H1 (cell line): ENCODE results near the gene DRP2. TPM values are rescaled to one million over a fixed set of nuclear protein-coding genes. Genes with fewer than 3 reads are reported as not detected.

Experiments used
- CTCF ChIA-PET: fragments of 300-600 bp; sonication (Branson Sonifier 250); formaldehyde crosslinking; loops from one replicate; lab custom pipeline; 2021; ENCODE audit not compliant: partially characterized antibody; lab: Charles Lee
- POLR2A ChIA-PET: fragments of 300-600 bp; sonication (Branson Sonifier 250); formaldehyde crosslinking; loops from one replicate; lab custom pipeline; 2021; ENCODE audit warnings: inconsistent platforms; ENCODE audit not compliant: partially characterized antibody; lab: Charles Lee
- DNase-seq, 2 experiments: peaks; one replicate each; pipeline versions ENCODE4 v3.0.0 to v3.0.0-alpha.2; 2010 to 2022; ENCODE audit warnings: low spot score in 2 of 2, low read depth in 1 of 2, mixed read lengths in 1 of 2
- FAIRE-seq: peaks from 2 replicates; lab custom pipeline; 2011; peaks lifted over from hg19 to GRCh38; lab: Jason Lieb, UNC
- H2AFZ ChIP-seq: 2 replicates; pipeline ENCODE4 v1.8.1; 2012; ENCODE audit warnings: low read length, inconsistent platforms
- H2AK5ac ChIP-seq: 2 replicates; pipeline ENCODE4 v1.6.1; 2013; ENCODE audit warnings: low read depth, low read length
- H2BK120ac ChIP-seq: replicated peaks from 2 replicates; pipeline ENCODE3; 2013; ENCODE audit warnings: low read depth, low read length, inconsistent platforms
- H2BK12ac ChIP-seq: 2 replicates; pipeline ENCODE4 v1.6.1; 2013; ENCODE audit warnings: low read depth, low read length
- H2BK15ac ChIP-seq: 2 replicates; pipeline ENCODE4 v1.6.1; 2013; ENCODE audit warnings: low read length
- H2BK20ac ChIP-seq: 2 replicates; pipeline ENCODE4 v1.6.1; 2013; ENCODE audit warnings: low read length
- H2BK5ac ChIP-seq: 2 replicates; pipeline ENCODE4 v1.6.1; 2013; ENCODE audit warnings: low read depth, low read length
- H3K14ac ChIP-seq: 2 replicates; pipeline ENCODE4 v1.6.1; 2013; ENCODE audit warnings: inconsistent platforms; ENCODE audit not compliant: insufficient read length
- H3K18ac ChIP-seq: 2 replicates; pipeline ENCODE4 v1.6.1; 2013; ENCODE audit warnings: low read length; ENCODE audit errors: extremely low read depth
- H3K23ac ChIP-seq: 2 replicates; pipeline ENCODE4 v1.6.1; 2013; ENCODE audit warnings: inconsistent platforms; ENCODE audit not compliant: insufficient read length
- H3K23me2 ChIP-seq: 2 replicates; pipeline ENCODE4 v1.6.1; 2013; ENCODE audit warnings: low read depth, low read length
- H3K27ac ChIP-seq: 2 replicates; pipeline ENCODE4 v1.6.1; 2011; ENCODE audit warnings: low read depth, low read length, inconsistent platforms
- H3K27me3 ChIP-seq, 4 experiments: replicated peaks in 1 of 4; 1 replicate in 1 of 4; 2 replicates in 3 of 4; pipeline versions ENCODE4 v1.6.1 to v1.8.1; 2011 to 2013; ENCODE audit warnings: low read length in 3 of 4, mild to moderate bottlenecking in 3 of 4, inconsistent platforms in 2 of 4, mixed read lengths in 2 of 4, moderate library complexity in 1 of 4; ENCODE audit not compliant: control insufficient read depth in 3 of 4, insufficient read depth in 3 of 4; ENCODE audit errors: extremely low read depth in 1 of 4
- H3K36me3 ChIP-seq, 4 experiments: 2 replicates each; pipeline versions ENCODE4 v1.6.1 to v1.8.1; 2011 to 2013; ENCODE audit warnings: mild to moderate bottlenecking in 4 of 4, low read length in 3 of 4, moderate library complexity in 2 of 4, control low read depth in 1 of 4, inconsistent platforms in 1 of 4; ENCODE audit not compliant: insufficient read depth in 4 of 4, control insufficient read depth in 2 of 4
- H3K4ac ChIP-seq: replicated peaks from 2 replicates; pipeline ENCODE3; 2013; ENCODE audit warnings: low read length, low read depth, mixed read lengths, inconsistent platforms; ENCODE audit not compliant: insufficient read length
- H3K4me1 ChIP-seq, 4 experiments: replicated peaks in 1 of 4; 1 replicate in 1 of 4; 2 replicates in 3 of 4; pipeline versions ENCODE4 v1.6.1 to v1.8.1; 2011 to 2013; ENCODE audit warnings: low read length in 3 of 4, inconsistent platforms in 2 of 4, mixed read lengths in 1 of 4; ENCODE audit not compliant: insufficient read depth in 4 of 4, control insufficient read depth in 3 of 4
- H3K4me2 ChIP-seq, 2 experiments: 2 replicates each; pipeline versions ENCODE4 v1.6.1 to v1.8.1; 2011 to 2013; ENCODE audit warnings: low read depth in 2 of 2, low read length in 2 of 2, control low read depth in 1 of 2, inconsistent platforms in 1 of 2, mild to moderate bottlenecking in 1 of 2; ENCODE audit not compliant: insufficient read depth in 1 of 2
- H3K4me3 ChIP-seq, 4 experiments: fragments of 200-600, 300-600 bp in 1 of 4; sonication (generic), shearing (Covaris generic), sonication (Bioruptor Twin) in 1 of 4; 2 replicates each; pipeline versions ENCODE4 v1.5.1 to v1.8.1; 2011 to 2016; ENCODE audit warnings: low read length in 4 of 4, low read depth in 3 of 4, control low read depth in 2 of 4, inconsistent platforms in 2 of 4, mild to moderate bottlenecking in 2 of 4, mixed read lengths in 1 of 4, moderate library complexity in 1 of 4; ENCODE audit not compliant: insufficient read depth in 2 of 4; ENCODE audit errors: extremely low read depth in 1 of 4
- H3K56ac ChIP-seq: replicated peaks from 2 replicates; pipeline ENCODE3; 2013; ENCODE audit warnings: low read depth, mild to moderate bottlenecking, mixed read lengths, low read length, inconsistent platforms; ENCODE audit not compliant: insufficient read length
- H3K79me1 ChIP-seq: 2 replicates; pipeline ENCODE4 v1.6.1; 2013; ENCODE audit warnings: low read depth, low read length, control low read depth
- H3K79me2 ChIP-seq, 2 experiments: 2 replicates each; pipeline versions ENCODE4 v1.6.1 to v1.8.1; 2012 to 2013; ENCODE audit warnings: low read length in 2 of 2, mild to moderate bottlenecking in 2 of 2, inconsistent platforms in 1 of 2; ENCODE audit not compliant: insufficient read depth in 2 of 2, control insufficient read depth in 1 of 2
- H3K9ac ChIP-seq, 4 experiments: replicated peaks in 1 of 4; 1 replicate in 1 of 4; 2 replicates in 3 of 4; pipeline versions ENCODE4 v1.6.1 to v1.8.1; 2011 to 2013; ENCODE audit warnings: low read depth in 3 of 4, low read length in 3 of 4, control low read depth in 2 of 4, mild to moderate bottlenecking in 2 of 4, moderate library complexity in 2 of 4, inconsistent platforms in 1 of 4; ENCODE audit errors: extremely low read depth in 1 of 4
- H3K9me3 ChIP-seq, 2 experiments: 2 replicates each; pipeline versions ENCODE4 v1.6.1 to v1.8.1; 2012 to 2013; ENCODE audit warnings: mild to moderate bottlenecking in 2 of 2, moderate library complexity in 2 of 2, control low read depth in 1 of 2, inconsistent platforms in 1 of 2, low read depth in 1 of 2, low read length in 1 of 2, mixed read lengths in 1 of 2; ENCODE audit not compliant: insufficient read depth in 2 of 2
- H4K20me1 ChIP-seq, 2 experiments: replicated peaks in 1 of 2; 2 replicates each; pipeline versions ENCODE3 to v1.8.1; 2011 to 2013; ENCODE audit warnings: inconsistent platforms in 2 of 2, low read length in 2 of 2, mild to moderate bottlenecking in 1 of 2; ENCODE audit not compliant: insufficient read depth in 2 of 2, control insufficient read depth in 1 of 2
- H4K5ac ChIP-seq: 2 replicates; pipeline ENCODE4 v1.6.1; 2013; ENCODE audit warnings: low read length, low read depth, mixed read lengths, inconsistent platforms; ENCODE audit not compliant: insufficient read length
- H4K8ac ChIP-seq: 2 replicates; pipeline ENCODE4 v1.8.0; 2013; ENCODE audit warnings: mild to moderate bottlenecking, moderate library complexity, low read length, inconsistent platforms; ENCODE audit not compliant: insufficient read depth; ENCODE audit errors: extremely low read depth
- H4K91ac ChIP-seq: replicated peaks from 2 replicates; pipeline ENCODE3; 2013; ENCODE audit warnings: low read length, mixed read lengths, inconsistent platforms; ENCODE audit not compliant: insufficient read length
- E2F6 ChIP-seq: IDR thresholded peaks from 2 replicates; pipeline ENCODE4 v1.6.1; 2012; ENCODE audit warnings: inconsistent platforms
- EGR1 ChIP-seq: IDR thresholded peaks from 2 replicates; pipeline ENCODE4 v1.6.1; 2011; ENCODE audit warnings: low read depth, low read length, borderline replicate concordance
- KDM4A ChIP-seq: IDR thresholded peaks from one replicate; pipeline ENCODE4 v1.7.1; 2012; ENCODE audit warnings: low read depth, mild to moderate bottlenecking, moderate library complexity, low read length, inconsistent platforms; ENCODE audit not compliant: severe bottlenecking
- SP2 ChIP-seq: IDR thresholded peaks from 2 replicates; pipeline ENCODE4 v1.6.1; 2012; ENCODE audit warnings: mild to moderate bottlenecking, low read length, inconsistent platforms
- WGBS, 2 experiments: shearing (Covaris generic) in 1 of 2; methylation state at CpG; one replicate each; pipeline versions ENCODE4 v1.1.6 to v1.1.7; 2013 to 2015; ENCODE audit warnings: low lambda C conversion rate in 2 of 2, mixed read lengths in 2 of 2, inconsistent platforms in 1 of 2, low coverage in 1 of 2, missing lambda C conversion rate in 1 of 2; ENCODE audit not compliant: insufficient replicate concordance in 2 of 2, insufficient coverage in 1 of 2, insufficient read length in 1 of 2; ENCODE audit errors: extremely low coverage in 1 of 2, missing lambda C conversion rate in 1 of 2; 5-methylcytosine and 5-hydroxymethylcytosine counted together
- polyA plus RNA-seq, 7 experiments: library from polyadenylated mRNA; depleted of rRNA in 3 of 7; stranded (reverse) in 5 of 7; unstranded in 2 of 7; fragments of >200 nt in 5 of 7; fragments of 200-250 nt in 2 of 7; gene quantifications; 1 replicate in 5 of 7; 2 replicates in 1 of 7; 4 replicates in 1 of 7; pipeline versions ENCODE4 v1.2.1 to v1.2.3, GENCODE V29; 2011 to 2013; ENCODE audit warnings: missing spikeins in 2 of 7, mixed read lengths in 2 of 7
- total RNA-seq: library from RNA; stranded (reverse); fragmentation: NEBNext Ultra II Directional; extraction: Animal tissue kit (Norgen Biotek cat#: 25700); gene quantifications from 2 replicates; pipeline ENCODE4 v1.2.1, GENCODE V29; 2021
- TF ChIP-seq, protein P1 (sequence below): IDR thresholded peaks from 2 replicates; pipeline ENCODE4 v1.6.1; 2012; ENCODE audit warnings: inconsistent platforms

DRP2 gene
- total and polyA plus RNA-seq, 2 of the 8 experiments (the other 6 are each of a cell fraction or from before 2014, with no cell fraction given), result 0.18 to 0.20 TPM

DNA sequence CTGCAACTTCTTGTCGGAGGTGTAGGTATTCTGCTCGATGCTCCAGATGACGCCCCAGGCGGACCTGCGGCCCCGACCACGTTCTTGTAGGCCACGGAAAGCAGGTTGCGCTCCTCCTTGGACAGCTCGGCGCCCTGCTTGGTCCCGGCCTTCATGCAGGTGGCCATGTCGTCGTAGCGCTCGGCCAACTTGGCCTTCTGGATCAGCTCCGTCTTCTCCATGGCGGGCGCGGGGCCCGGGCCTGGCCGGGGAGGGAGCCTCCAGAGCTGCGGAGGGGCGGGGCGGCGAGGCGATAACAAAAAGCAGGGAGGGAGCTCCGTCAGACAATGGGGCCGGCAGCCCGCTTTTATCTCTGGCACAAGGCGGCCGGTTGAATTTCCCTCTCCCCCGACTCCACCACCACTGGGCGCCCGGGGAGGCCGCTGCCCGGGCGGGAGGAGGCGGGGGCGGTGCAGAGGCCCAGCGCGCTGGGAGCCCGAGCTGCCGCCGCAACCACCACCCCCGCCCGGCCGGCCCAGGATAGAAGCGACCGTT lies 28.3 kb upstream of the DRP2 start:
- Histone ChIP-seq H3K9me3 (peaks cover 0 to 6% of the 10 kb centered on the region in 2 experiments; a peak in 1 of 4 replicates), H3K79me1 (no peaks in the 10 kb centered on the region), H3K27ac (no peak overlapping the region), H3K4me1 (no peaks in the 10 kb centered on the region), H3K9ac (peak overlapping the region in 1 of 4 experiments; percentile 35; a peak in 1 of 7 replicates), H3K4ac (no peak overlapping the region), H2BK120ac (no peak overlapping the region), H2BK12ac (no peak overlapping the region), H3K14ac (no peak overlapping the region), H3K56ac (no peak overlapping the region), H2BK20ac (no peak overlapping the region), H4K8ac (no peak overlapping the region), H4K20me1 (no peaks in the 10 kb centered on the region), H3K23me2 (no peaks in the 10 kb centered on the region), H2AFZ (peak overlapping the region; percentile 94), H4K5ac (no peak overlapping the region), H4K91ac (no peak overlapping the region), H3K18ac (peak overlapping the region; percentile 19; the same call in 1 of the 2 replicates), H3K4me2 (peak overlapping the region; percentile 69), H3K36me3 (no peaks in the 10 kb centered on the region; a peak in 1 of 8 replicates), H3K79me2 (no peaks in the 10 kb centered on the region), H2BK15ac (no peak overlapping the region), H2AK5ac (no peak overlapping the region), H3K23ac (no peak overlapping the region), H3K27me3 (peaks cover 0 to 4% (median 0%) of the 10 kb centered on the region in 4 experiments; a peak in 3 of 7 replicates), H2BK5ac (no peak overlapping the region), H3K4me3 (peak overlapping the region; percentile 21 to 55 (median 36))
- 30% methylated on average over 12 of the region's 50 CpGs; no CpG with 5 or more reads in 1 of the 2 experiments for WGBS, 2 experiments
- FAIRE-seq, result no peak
- peak; percentile 15 to 64 for DNase-seq
- ChIA-PET POLR2A (interaction anchor here (1.3 kb wide), 1 partner anchor 22 kb away, joined by 5 read pairs; no protein-coding TSS in a partner anchor), CTCF (interaction anchor here (1.5 kb wide), 1 partner anchor 14 kb away, joined by 5 read pairs; no protein-coding TSS in a partner anchor)
- no peak for TF ChIP-seq SP2
- TF ChIP-seq, protein P1, sequence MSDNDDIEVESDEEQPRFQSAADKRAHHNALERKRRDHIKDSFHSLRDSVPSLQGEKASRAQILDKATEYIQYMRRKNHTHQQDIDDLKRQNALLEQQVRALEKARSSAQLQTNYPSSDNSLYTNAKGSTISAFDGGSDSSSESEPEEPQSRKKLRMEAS, result peak; percentile 81
- TF ChIP-seq E2F6, result peak; percentile 75
- TF ChIP-seq KDM4A, result peak; percentile 81
- TF ChIP-seq EGR1, result peak; percentile 43; the same call in 1 of the 2 replicates
